ENCODE results near the gene GRM1.

GRM1 gene

GRCh38 chr6:146097586-146097985 is 68.7 kb downstream of the GRM1 start:
- no peak for DNase-seq
- ATAC-seq: no peak

- ATAC-seq: no peak
- DNase-seq: no peak
Measured at GRCh38 chr6:146100776-146101175, 71.9 kb downstream of the GRM1 start.

GRCh38 chr6:146103416-146104072 is 74.7 kb downstream of the GRM1 start:
- no peak for DNase-seq
- ATAC-seq: no peak

- DNase-seq: no peak
- ATAC-seq: no peak
Measured at GRCh38 chr6:146106532-146106931, 77.7 kb downstream of the GRM1 start.

GRCh38 chr6:146110990-146111389 is 82.1 kb downstream of the GRM1 start:
- ATAC-seq (no peak), DNase-seq (no peak)

- DNase-seq: no peak
- ATAC-seq: no peak
Measured at GRCh38 chr6:146111881-146112450, 83.1 kb downstream of the GRM1 start.

- ATAC-seq (no peak), DNase-seq (no peak)
Measured at GRCh38 chr6:146113084-146113623, 84.3 kb downstream of the GRM1 start.

- no peak for DNase-seq
- no peak for ATAC-seq
Measured at GRCh38 chr6:146123616-146124015, 94.8 kb downstream of the GRM1 start.

- no peak for ATAC-seq
- no peak for DNase-seq
Measured at GRCh38 chr6:146127447-146128215, 98.8 kb downstream of the GRM1 start.

GRCh38 chr6:146133866-146134265 is 105.0 kb downstream of the GRM1 start:
- no peak for ATAC-seq
- DNase-seq: no peak

GRCh38 chr6:146135167-146135566 is 106.3 kb downstream of the GRM1 start:
- ATAC-seq (no peak), DNase-seq (no peak)

GRCh38 chr6:146146836-146147235 is 118.0 kb downstream of the GRM1 start:
- no peak for DNase-seq
- no peak for ATAC-seq

GRCh38 chr6:146149770-146150169 is 120.9 kb downstream of the GRM1 start:
- ATAC-seq: no peak
- no peak for DNase-seq

GRCh38 chr6:146153040-146153758 is 124.3 kb downstream of the GRM1 start:
- ATAC-seq (no peak), DNase-seq (no peak)

GRCh38 chr6:146154197-146154596 is 125.3 kb downstream of the GRM1 start:
- DNase-seq: no peak
- ATAC-seq: no peak

GRCh38 chr6:146161664-146162063 is 132.8 kb downstream of the GRM1 start:
- no peak for DNase-seq
- no peak for ATAC-seq

- DNase-seq: no peak
- ATAC-seq: no peak
Measured at GRCh38 chr6:146169872-146170271, 141.0 kb downstream of the GRM1 start.

- ATAC-seq (no peak), DNase-seq (no peak)
Measured at GRCh38 chr6:146177785-146178184, 148.9 kb downstream of the GRM1 start.

- DNase-seq (no peak), ATAC-seq (no peak)
Measured at GRCh38 chr6:146183831-146184230, 155.0 kb downstream of the GRM1 start.

- no peak for DNase-seq
- ATAC-seq: no peak
Measured at GRCh38 chr6:146184701-146185100, 155.8 kb downstream of the GRM1 start.

GRCh38 chr6:146189131-146189530 is 160.3 kb downstream of the GRM1 start:
- no peak for DNase-seq
- ATAC-seq: no peak

GRCh38 chr6:146190581-146190980 is 161.7 kb downstream of the GRM1 start:
- DNase-seq (no peak), ATAC-seq (no peak)

- DNase-seq (no peak), ATAC-seq (no peak)
Measured at GRCh38 chr6:146191166-146191565, 162.3 kb downstream of the GRM1 start.
